ENCODE measurements around the gene AGPAT3.
A peak's percentile ranks its signal among the peaks of the same experiment; 100 is the strongest.

AGPAT3 gene

DNA sequence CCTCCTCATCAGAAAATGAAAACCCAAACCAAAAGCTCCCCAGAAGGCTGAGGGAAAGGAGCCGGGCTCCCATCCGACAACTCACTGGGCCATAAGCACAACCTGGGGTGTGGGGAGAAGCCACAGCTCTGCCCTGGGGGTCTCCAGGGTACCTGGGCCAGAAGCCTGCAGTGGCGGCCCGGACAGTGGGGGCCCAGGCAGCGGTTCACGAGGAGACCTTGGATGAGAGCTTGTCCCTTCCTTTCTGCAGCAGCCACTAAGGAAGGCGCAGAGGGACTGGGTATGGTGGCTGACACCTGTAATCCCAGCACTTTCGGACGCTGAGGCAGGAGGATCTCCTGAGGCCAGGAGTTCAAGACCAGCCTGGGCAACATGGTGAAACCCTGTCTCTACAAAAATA, 129.6 kb downstream of the AGPAT3 start:
- DNase-seq (ENCODE audit: low read depth, low spot score) = no peak

DNA sequence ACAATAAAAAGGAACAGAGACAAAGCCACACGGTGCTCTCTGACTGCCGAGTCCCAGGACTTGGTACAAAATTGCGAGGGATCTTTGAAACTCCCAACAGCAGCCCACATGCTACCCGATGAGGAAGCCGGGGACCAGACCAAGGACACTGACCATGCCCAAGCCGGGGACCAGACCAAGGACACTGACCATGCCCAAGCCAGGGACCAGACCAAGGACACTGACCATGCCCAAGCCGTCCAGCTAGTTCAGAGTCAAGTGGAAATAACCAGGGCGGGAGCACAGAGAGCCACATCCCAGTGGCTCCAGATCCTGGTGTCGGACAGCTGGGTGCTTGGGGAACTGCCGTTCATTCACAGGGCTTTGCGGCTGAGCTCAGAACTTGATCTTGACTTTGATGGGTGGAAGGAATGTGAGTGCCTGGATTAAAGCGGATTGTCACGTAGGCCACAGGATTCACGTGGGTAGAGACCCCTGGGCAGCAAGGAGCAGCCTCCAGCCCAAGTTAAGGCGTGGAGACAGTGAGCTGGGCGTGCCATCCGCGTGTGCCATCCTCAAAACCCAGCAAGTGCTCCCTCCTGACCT, 130.6 kb downstream of the AGPAT3 start:
- DNase-seq (ENCODE audit: low read depth, low spot score) = no peak

- DNase-seq (ENCODE audit: low read depth, low spot score) = no peak
These were observed 133.0 kb downstream of the AGPAT3 start for GRCh38 chr21:43997766-43998742.

GRCh38 chr21:44000360-44000759, 135.3 kb downstream of the AGPAT3 start:
- DNase-seq (ENCODE audit: low read depth, low spot score) = no peak

DNA sequence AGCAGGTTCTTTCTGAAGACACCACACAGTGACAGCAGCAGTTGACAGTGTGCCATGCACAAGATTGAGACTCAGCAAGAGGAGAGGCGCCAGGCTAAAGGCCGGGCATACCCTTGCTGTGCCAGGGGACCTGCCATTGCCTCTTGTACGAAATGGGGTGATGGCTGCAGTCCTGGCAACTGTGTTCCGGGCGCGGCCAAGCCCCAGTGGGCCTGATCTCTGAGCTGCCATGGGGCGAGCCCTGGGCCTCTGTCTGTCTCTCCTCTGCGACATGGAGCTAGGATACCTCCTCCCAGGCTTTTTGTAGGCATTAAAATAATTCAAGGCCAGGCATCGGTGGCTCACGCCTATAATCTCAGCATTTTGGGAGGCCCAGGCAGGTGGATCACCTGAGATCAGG, 137.5 kb downstream of the AGPAT3 start:
- DNase-seq (ENCODE audit: low read depth, low spot score) = no peak

DNA sequence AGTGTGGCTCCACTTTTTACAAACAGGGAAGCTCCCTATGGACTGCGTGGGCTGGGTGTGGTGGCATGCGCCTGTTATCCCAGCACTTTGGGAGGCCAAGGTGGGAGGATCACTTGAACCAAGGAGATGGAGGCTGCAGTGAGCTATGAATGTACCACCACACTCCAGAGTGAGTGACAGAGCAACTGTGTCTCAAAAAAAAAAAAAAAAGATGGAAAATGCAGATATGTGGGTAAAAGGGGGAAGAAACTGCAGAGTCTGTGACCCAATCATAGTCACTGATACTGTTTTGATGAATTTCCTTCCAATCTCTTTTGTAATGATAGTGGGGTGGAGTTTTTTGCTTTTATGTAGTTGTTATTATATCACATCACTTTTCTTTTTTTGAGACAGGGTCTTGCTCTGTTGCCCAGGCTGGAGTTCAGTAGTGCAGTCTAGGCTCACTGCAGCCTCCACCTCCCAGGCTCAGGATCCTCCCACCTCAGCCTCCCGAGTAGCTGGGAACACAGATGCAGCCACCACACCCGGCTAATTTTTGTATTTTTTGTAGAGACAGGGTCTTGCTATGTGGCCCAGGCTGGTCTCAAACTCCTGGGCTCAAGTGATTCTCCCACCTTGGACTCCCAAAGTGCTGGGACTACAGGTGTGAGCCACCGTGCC, 138.4 kb downstream of the AGPAT3 start:
- no peak for DNase-seq (ENCODE audit: low read depth, low spot score)

- no peak for DNase-seq (ENCODE audit: low read depth, low spot score)
These were observed 140.0 kb downstream of the AGPAT3 start for GRCh38 chr21:44005071-44005470.

- no peak for DNase-seq (ENCODE audit: low read depth, low spot score)
These were observed 140.6 kb downstream of the AGPAT3 start for GRCh38 chr21:44005593-44005992.

GRCh38 chr21:44006017-44006619, 141.1 kb downstream of the AGPAT3 start:
- no peak for DNase-seq (ENCODE audit: low read depth, low spot score)

- DNase-seq (ENCODE audit: low read depth, low spot score) = no peak
These were observed 141.6 kb downstream of the AGPAT3 start for GRCh38 chr21:44006656-44007055.

- DNase-seq (ENCODE audit: low read depth, low spot score) = no peak
These were observed 145.4 kb downstream of the AGPAT3 start for GRCh38 chr21:44010429-44010828.

- DNase-seq (ENCODE audit: low read depth, low spot score) = no peak
These were observed 146.1 kb downstream of the AGPAT3 start for GRCh38 chr21:44011123-44011522.

GRCh38 chr21:44011579-44012473, 146.8 kb downstream of the AGPAT3 start, which contains the start of gene TRAPPC10:
Gene TRAPPC10 (plus strand): TSS chr21:44012309. CDS start chr21:44012494, 185 bp downstream.
- peak; percentile 54 for DNase-seq (ENCODE audit: low read depth, low spot score)

DNA sequence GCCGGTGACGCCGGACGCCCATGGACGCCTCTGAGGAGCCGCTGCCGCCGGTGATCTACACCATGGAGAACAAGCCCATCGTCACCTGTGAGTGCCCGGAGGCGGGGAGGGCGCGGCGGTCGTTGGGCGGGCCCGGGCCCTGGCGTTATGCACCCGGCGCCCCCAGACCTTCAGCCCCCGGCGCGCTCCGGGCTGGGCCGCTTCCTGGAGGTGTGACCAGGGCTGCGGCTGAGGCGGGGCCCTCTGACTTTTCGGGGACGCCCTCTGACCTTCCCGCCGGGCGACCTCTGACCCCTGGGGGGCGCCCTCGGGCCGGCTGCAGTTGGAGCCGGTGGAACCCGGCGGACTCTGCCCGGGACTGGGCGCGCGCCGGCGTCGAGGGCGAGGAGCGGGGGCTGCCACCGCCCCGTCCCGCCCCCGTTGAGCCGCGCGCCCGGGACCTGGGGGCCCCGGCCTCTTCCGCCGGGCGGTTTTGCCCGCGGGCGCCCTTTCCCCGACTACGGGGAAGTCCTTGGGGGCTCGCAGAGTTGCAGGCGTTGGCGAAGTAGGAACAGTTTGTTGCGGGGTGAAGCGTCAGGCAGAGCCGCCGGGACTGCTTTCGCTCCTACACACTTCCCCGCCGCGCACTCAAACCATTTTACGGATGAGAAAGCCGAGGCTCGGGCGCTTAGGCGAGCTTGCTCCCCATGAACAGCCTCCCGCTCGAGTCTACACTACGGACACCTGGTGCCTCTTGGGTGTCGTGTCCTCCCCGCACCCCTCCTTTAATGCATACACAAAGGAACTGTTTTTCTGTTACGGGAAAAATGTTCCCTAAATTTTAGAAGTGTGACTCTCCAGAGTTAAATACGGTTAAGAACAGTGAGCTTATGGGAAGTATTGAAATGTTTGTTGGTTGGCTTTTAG, 147.7 kb downstream of the AGPAT3 start:
- peak; percentile 59 for DNase-seq (ENCODE audit: low read depth, low spot score)

GRCh38 chr21:44013380-44014088, 148.5 kb downstream of the AGPAT3 start:
- DNase-seq (ENCODE audit: low read depth, low spot score) = no peak

- no peak for DNase-seq (ENCODE audit: low read depth, low spot score)
These were observed 152.6 kb downstream of the AGPAT3 start for GRCh38 chr21:44017601-44018000.

- no peak for DNase-seq (ENCODE audit: low read depth, low spot score)
These were observed 153.1 kb downstream of the AGPAT3 start for GRCh38 chr21:44018127-44018526.

DNA sequence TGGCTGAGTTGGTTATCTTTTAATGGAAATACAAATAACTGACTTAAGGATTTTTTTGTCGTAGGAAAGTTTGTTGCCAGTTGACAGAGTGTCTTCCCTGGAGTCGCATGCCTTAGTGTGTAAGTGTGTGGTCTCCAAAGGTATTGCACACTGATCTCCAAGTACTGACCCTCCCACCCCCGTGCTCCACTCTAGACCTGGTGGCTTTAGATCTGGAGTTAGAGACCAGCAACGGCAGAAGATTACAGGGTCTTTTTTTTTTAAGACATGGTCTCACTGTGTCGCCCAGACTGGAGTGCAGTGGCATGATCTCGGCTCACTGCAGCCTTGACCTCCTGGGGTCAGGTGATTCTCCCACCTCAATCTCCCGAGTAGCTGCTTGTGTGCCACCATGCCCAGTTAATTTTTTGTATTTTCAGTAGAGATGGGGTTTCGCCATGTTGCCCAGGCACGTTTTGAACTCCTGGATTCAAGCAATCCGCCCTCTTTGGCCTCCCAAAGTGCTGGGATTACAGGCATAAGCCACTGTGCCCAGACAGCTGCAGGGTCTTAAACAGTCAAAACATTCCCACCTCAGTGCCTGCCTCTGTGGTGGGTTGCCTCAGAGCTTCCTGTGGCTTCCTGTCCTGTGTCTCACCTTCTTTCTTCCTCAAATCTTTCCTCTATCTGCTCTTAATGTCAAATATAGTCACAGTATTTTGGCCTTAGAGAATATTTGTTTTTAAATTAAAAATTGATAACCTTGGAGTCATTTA, 154.0 kb downstream of the AGPAT3 start:
- no peak for DNase-seq (ENCODE audit: low read depth, low spot score)
